HG03135 (cell line): ENCODE measurements around the gene OR52N5.

Experiments used
- ATAC-seq: cut with Tn5 transposase; IDR thresholded peaks from one replicate; pipeline ENCODE4 v1.9.1; 2021; ENCODE audit warnings: mild to moderate bottlenecking, moderate library complexity; ENCODE audit not compliant: unreplicated experiment

OR52N5 gene

DNA sequence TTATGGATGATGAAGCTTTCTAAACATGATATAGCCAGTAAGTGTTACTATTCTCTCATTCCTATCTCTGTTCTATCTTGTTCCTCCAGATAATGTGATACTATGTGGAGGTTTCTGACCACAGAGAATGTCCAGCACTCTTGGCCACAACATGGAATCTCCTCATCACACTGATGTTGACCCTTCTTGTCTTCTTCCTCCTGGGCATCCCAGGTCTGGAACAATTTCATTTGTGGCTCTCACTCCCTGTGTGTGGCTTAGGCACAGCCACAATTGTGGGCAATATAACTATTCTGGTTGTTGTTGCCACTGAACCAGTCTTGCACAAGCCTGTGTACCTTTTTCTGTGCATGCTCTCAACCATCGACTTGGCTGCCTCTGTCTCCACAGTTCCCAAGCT is 56.8 kb downstream of the OR52N5 start:
- no peak for ATAC-seq
